A549 treated with ZK216348 at 1 μM for 4 hours (cell line): Measurements from ENCODE around the gene TANGO2. TPM values are rescaled to one million over a fixed set of nuclear protein-coding genes. Genes with fewer than 3 reads are reported as not detected.

Source experiments
- total RNA-seq: library from RNA; stranded (reverse); fragments of 200-300 nt; extraction: Qiagen RNA extraction; gene quantifications from 5 replicates; pipeline ENCODE4 v1.2.3, GENCODE V29; 2022; ENCODE audit warnings: low read depth

TANGO2 gene, protein sequence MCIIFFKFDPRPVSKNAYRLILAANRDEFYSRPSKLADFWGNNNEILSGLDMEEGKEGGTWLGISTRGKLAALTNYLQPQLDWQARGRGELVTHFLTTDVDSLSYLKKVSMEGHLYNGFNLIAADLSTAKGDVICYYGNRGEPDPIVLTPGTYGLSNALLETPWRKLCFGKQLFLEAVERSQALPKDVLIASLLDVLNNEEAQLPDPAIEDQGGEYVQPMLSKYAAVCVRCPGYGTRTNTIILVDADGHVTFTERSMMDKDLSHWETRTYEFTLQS
- total RNA-seq, result 13.1 to 16.0 TPM (median 15.6 TPM) in 5 replicates

GRCh38 chr22:20020533-20021195 lies at the start of gene TANGO2:
TSS of gene TANGO2 (plus strand) at chr22:20021110. CDS start at chr22:20036799, 15,689 bp downstream.

GRCh38 chr22:20016734-20017621 lies 3.9 kb upstream of the TANGO2 start, which contains the start of gene ARVCF:
TSS of gene ARVCF (minus strand) at chr22:20016823. CDS start at chr22:19990794, 26,029 bp downstream.

GRCh38 chr22:20079745-20080444 lies 59.0 kb downstream of the TANGO2 start, which contains the start of gene DGCR8:
TSS of gene DGCR8 (plus strand) at chr22:20080241. CDS start at chr22:20085964, 5,723 bp downstream.

DNA sequence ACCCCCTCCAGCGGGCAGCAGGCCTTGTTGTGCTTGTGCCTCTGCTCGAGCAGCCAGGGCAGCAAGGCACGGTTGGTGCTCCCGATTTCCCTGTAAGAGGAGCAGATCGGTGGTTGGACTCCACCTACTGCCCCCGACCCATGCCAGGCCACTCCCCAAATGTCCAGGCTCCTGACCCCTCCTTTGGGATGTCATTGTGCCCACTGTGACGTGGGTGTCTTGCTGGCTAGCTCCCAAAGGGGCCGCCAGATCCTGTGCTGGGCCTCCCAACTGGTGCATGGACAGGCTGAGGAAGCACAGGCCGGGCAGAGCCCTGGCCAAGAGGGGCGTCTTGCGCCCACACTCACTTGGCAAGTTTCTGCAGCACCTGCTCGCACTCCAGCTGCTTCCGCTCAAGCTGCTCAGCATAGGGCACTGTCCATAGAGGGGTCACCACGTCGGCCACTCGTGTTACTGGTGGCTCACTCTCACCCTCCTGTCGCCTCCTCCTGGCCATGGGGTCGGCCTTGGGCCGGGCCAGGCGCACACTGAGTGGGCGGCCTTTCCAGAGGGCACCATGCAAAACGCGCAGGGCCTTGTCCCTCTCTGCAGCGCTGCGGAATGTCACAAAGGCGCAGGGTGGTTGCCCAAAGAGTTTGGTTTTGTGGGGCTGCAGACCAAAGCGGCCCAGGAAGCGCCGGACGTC lies 94.9 kb downstream of the TANGO2 start, which contains the start of gene RANBP1:
TSS of gene RANBP1 (plus strand) at position 414 of the 685 bp plus-strand sequence. CDS start at position 495, 81 bp downstream.

Other genes starting within 250 kb of the TANGO2 start
- gene GNB1L, start 166.2 kb upstream of the TANGO2 start, total RNA-seq, result 8.0 to 22.0 TPM (median 18.4 TPM) in 5 replicates
- gene RTL10, start 166.2 kb upstream of the TANGO2 start, total RNA-seq, result 4.9 to 9.9 TPM (median 7.3 TPM) in 5 replicates
- 96.6 to 166 TPM (median 152 TPM) in 5 replicates for gene COMT, start 79.3 kb upstream of the TANGO2 start, total RNA-seq
- gene TXNRD2, start 79.3 kb upstream of the TANGO2 start, total RNA-seq, result 24.8 to 41.3 TPM (median 38.8 TPM) in 5 replicates
- 0.91 to 3.0 TPM (median 2.4 TPM) in 5 replicates for gene ARVCF, start 4.3 kb upstream of the TANGO2 start, total RNA-seq
- 20.4 to 23.2 TPM (median 21.0 TPM) in 5 replicates for gene DGCR8, start 59.1 kb downstream of the TANGO2 start, total RNA-seq
- 280 to 330 TPM (median 293 TPM) in 5 replicates for gene RANBP1, start 95.0 kb downstream of the TANGO2 start, total RNA-seq
- gene TRMT2A, start 96.1 kb downstream of the TANGO2 start, total RNA-seq, result 10.7 to 31.0 TPM (median 26.0 TPM) in 5 replicates
- gene ZDHHC8, start 110.7 kb downstream of the TANGO2 start, total RNA-seq, result 14.8 to 39.3 TPM (median 32.8 TPM) in 5 replicates
- gene CCDC188, start 129.9 kb downstream of the TANGO2 start, total RNA-seq, result not detected in 5 replicates
- 5.4 to 14.5 TPM (median 13.8 TPM) in 5 replicates for gene RTN4R, start 247.2 kb downstream of the TANGO2 start, total RNA-seq